Activated B cell treated with CpG ODN at 0.5 μM for 24 hours (primary cell): Measurements from ENCODE around the gene SAE1. TPM values are rescaled to one million over a fixed set of nuclear protein-coding genes. Genes with fewer than 3 reads are reported as not detected.

ENCODE experiments used
- ATAC-seq: fragments of 200-7000 bp; cut with Tn5 transposase; one replicate; pipeline ENCODE4 v1.10.0; 2021; ENCODE audit warnings: low read depth, mild to moderate bottlenecking, moderate library complexity
- CTCF ChIA-PET: fragments of 350-600 bp; sonication (Branson Sonifier 250); formaldehyde crosslinking; loops from one replicate; lab custom pipeline; 2021; ENCODE audit warnings: antibody characterized with exemption; lab: Charles Lee
- POLR2A ChIA-PET: fragments of 350-600 bp; sonication (Branson Sonifier 250); formaldehyde crosslinking; loops from one replicate; lab custom pipeline; 2021; ENCODE audit warnings: antibody characterized with exemption; lab: Charles Lee
- DNase-seq: peaks from one replicate; pipeline ENCODE4 v3.0.0; 2022
- H3K27ac Mint-ChIP-seq: one replicate; pipeline ENCODE4 v1.8.0; 2020; ENCODE audit warnings: mixed read lengths
- H3K27me3 Mint-ChIP-seq: one replicate; pipeline ENCODE4 v1.8.0; 2021; ENCODE audit warnings: mixed read lengths
- H3K36me3 Mint-ChIP-seq: one replicate; pipeline ENCODE4 v1.8.0; 2021; ENCODE audit warnings: low read depth, mixed read lengths
- H3K4me1 Mint-ChIP-seq: one replicate; pipeline ENCODE4 v1.8.0; 2021; ENCODE audit warnings: mixed read lengths
- H3K4me3 Mint-ChIP-seq: one replicate; pipeline ENCODE4 v1.8.0; 2020; ENCODE audit warnings: mild to moderate bottlenecking, mixed read lengths
- H3K9me3 Mint-ChIP-seq: one replicate; pipeline ENCODE4 v1.8.0; 2020; ENCODE audit warnings: mixed read lengths
- intact Hi-C: fragments of 100-400 bp; cut with micrococcal nuclease; formaldehyde crosslinking; loops from one replicate; pipeline ENCODE4 v1.15.1; 2024
- total RNA-seq: library from RNA; stranded (reverse); gene quantifications from 2 replicates; pipeline ENCODE4 v1.2.3, GENCODE V29; 2022
- TF ChIP-seq, protein P1 (sequence below): fragments of 200-600 bp; IDR thresholded peaks from one replicate; pipeline ENCODE4 v1.8.0; 2022; ENCODE audit warnings: antibody characterized with exemption, mild to moderate bottlenecking

SAE1 gene
- total RNA-seq, 1 donor from 2014 or later = 67.4 TPM

DNA sequence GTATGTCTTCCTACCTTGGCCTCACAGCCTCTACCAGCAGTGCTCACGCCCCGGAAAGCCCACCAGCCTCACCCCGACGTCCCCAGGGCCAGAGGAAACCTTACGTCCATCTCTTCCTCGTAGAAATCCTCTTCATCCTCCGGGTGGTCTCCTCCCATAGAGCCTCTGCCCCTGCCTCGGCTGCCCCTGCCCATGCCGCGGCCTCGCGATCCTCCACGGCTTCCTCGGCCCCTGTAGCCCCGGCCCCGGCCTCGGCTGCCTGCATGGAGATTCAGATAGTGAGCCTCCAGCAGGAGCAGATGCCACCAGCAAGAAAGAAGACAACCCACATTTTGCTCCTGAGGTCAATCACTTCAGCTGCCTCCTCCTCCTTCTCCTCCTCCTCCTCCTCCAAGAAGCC is 44.4 kb upstream of the SAE1 start:
- Mint-ChIP-seq H3K4me3 (no peak overlapping the region), H3K9me3 (no peaks in the 10 kb centered on the region), H3K4me1 (peaks cover 15% of the 10 kb centered on the region), H3K27me3 (no peaks in the 10 kb centered on the region), H3K36me3 (peaks cover 83% of the 10 kb centered on the region), H3K27ac (peak overlapping the region; percentile 18)
- ATAC-seq (no peak), DNase-seq (no peak)
- CTCF ChIA-PET = no interaction called here
- TF ChIP-seq, protein P1, sequence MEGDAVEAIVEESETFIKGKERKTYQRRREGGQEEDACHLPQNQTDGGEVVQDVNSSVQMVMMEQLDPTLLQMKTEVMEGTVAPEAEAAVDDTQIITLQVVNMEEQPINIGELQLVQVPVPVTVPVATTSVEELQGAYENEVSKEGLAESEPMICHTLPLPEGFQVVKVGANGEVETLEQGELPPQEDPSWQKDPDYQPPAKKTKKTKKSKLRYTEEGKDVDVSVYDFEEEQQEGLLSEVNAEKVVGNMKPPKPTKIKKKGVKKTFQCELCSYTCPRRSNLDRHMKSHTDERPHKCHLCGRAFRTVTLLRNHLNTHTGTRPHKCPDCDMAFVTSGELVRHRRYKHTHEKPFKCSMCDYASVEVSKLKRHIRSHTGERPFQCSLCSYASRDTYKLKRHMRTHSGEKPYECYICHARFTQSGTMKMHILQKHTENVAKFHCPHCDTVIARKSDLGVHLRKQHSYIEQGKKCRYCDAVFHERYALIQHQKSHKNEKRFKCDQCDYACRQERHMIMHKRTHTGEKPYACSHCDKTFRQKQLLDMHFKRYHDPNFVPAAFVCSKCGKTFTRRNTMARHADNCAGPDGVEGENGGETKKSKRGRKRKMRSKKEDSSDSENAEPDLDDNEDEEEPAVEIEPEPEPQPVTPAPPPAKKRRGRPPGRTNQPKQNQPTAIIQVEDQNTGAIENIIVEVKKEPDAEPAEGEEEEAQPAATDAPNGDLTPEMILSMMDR = no peak
- POLR2A ChIA-PET = no interaction called here
- intact Hi-C loops = no loop called here

DNA sequence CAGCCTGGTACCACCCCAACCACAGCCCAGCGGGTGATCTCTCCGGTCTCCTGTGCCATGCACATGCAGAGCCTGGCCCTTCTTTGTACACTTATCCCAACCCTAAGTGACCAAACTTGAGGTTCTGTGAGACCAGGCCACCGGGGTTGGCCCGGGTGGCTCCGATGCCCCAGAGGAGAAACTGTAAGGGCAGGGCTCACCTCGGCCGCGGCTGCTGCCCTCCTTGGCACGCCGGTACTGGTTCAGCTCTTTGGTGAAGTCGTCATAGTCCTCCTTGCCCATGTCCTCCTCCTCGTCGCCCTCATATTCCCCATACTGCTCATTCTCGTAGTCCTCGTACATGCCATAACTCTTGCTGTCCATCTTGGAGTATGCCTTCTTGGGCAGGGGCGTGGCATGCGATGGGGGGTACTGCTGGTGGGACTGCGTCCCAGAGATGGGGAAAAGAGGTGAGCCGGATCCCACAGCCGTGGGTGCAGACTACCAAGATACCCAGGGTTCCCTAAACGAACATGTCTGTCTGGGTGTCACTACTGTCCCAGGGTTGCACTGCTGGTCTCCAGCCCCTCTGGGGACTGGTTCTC is 40.8 kb upstream of the SAE1 start:
- ATAC-seq (no peak), DNase-seq (no peak)
- TF ChIP-seq, protein P1 = no peak
- H3K4me3 Mint-ChIP-seq = no peak overlapping the region
- H3K27ac Mint-ChIP-seq = no peak overlapping the region
- CTCF ChIA-PET = no interaction called here
- peaks cover 31% of the 10 kb centered on the region for H3K4me1 Mint-ChIP-seq
- H3K36me3 Mint-ChIP-seq = peaks cover 73% of the 10 kb centered on the region
- H3K9me3 Mint-ChIP-seq = no peaks in the 10 kb centered on the region
- H3K27me3 Mint-ChIP-seq = no peaks in the 10 kb centered on the region
- POLR2A ChIA-PET = no interaction called here
- intact Hi-C loops = no loop called here

DNA sequence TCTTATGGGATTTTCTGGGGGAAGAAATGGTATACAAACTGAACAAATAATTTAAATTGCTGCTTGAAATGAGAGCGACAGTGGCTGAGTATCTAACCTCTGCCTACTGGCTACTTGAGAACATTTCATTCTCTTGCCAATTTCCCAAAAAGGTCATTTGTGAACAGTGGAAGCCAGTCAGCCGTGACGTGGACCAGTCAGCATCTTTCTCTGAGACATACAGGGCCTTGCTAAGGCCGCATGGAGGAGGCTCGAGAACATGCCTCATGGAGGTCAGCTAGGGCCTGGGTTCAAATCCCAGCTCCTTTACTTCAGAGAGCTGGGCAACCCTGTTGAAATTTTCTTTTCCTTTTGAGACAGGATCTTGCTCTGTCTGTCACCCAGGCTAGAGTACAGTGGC is 37.4 kb upstream of the SAE1 start:
- H3K4me1 Mint-ChIP-seq = peaks cover 37% of the 10 kb centered on the region
- peak overlapping the region; percentile 68 for H3K27ac Mint-ChIP-seq
- ATAC-seq = no peak
- TF ChIP-seq, protein P1 = no peak
- CTCF ChIA-PET = interaction anchor here (1.2 to 1.7 kb wide), 2 partner anchors 14 to 32 kb away, joined by 5 to 6 read pairs; no protein-coding TSS in a partner anchor
- peaks cover 69% of the 10 kb centered on the region for H3K36me3 Mint-ChIP-seq
- POLR2A ChIA-PET = interaction anchor here (0.6 to 6.0 kb wide), 3 partner anchors 16 to 43 kb away, joined by 3 to 97 read pairs (median 4); partner anchors contain the start of gene ZC3H4
- H3K27me3 Mint-ChIP-seq = no peaks in the 10 kb centered on the region
- no peak for DNase-seq
- H3K9me3 Mint-ChIP-seq = no peaks in the 10 kb centered on the region
- H3K4me3 Mint-ChIP-seq = no peak overlapping the region
- intact Hi-C loops = no loop called here

DNA sequence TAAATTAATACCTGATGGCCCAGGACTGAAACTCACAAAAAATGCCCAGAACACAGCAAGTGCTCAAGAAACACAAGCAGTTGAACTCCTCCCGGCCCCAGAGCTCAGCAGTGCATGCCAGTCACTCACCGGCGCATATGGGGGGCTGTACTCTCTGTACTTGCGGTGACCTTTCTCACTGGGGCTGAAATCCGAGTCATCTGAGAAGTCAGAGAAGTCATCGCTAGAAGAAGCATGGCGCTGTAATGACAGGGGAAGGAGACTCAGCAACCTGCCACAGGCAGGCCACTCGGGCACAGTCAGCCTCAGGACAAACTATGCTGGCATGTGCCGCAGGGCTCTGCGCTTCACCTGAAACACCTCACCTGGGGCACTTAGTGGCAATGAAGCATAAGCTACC is 36.8 kb upstream of the SAE1 start:
- TF ChIP-seq, protein P1 = no peak
- ChIA-PET POLR2A (interaction anchor here (0.6 to 6.0 kb wide), 3 partner anchors 15 to 43 kb away, joined by 3 to 97 read pairs (median 4); partner anchors contain the start of gene ZC3H4), CTCF (interaction anchor here (1.2 to 1.7 kb wide), 2 partner anchors 14 to 32 kb away, joined by 5 to 6 read pairs; no protein-coding TSS in a partner anchor)
- Mint-ChIP-seq H3K36me3 (peaks cover 66% of the 10 kb centered on the region), H3K4me1 (peaks cover 41% of the 10 kb centered on the region), H3K9me3 (no peaks in the 10 kb centered on the region), H3K4me3 (peak overlapping the region; percentile 16), H3K27me3 (no peaks in the 10 kb centered on the region), H3K27ac (peak overlapping the region; percentile 68)
- peak; percentile 94 for ATAC-seq
- DNase-seq = no peak
- intact Hi-C loops = loop anchor here (1.0 kb wide), 1 partner anchor 16 kb away; no protein-coding TSS in a partner anchor
